Endothelial cell (in vitro differentiated cells): Measurements from ENCODE around the gene UBE2I. TPM values are rescaled to one million over a fixed set of nuclear protein-coding genes. Genes with fewer than 3 reads are reported as not detected.

Source experiments
- DNase-seq: peaks from one replicate; pipeline ENCODE4 v3.0.0; 2021; ENCODE audit warnings: low spot score
- H3K27ac Mint-ChIP-seq: one replicate; pipeline ENCODE4 v1.8.0; 2021; ENCODE audit warnings: mixed read lengths, inconsistent platforms; ENCODE audit not compliant: unreplicated experiment
- H3K27me3 Mint-ChIP-seq: one replicate; pipeline ENCODE4 v1.8.0; 2021; ENCODE audit warnings: mild to moderate bottlenecking, moderate library complexity, mixed read lengths, inconsistent platforms; ENCODE audit not compliant: unreplicated experiment
- H3K36me3 Mint-ChIP-seq: one replicate; pipeline ENCODE4 v1.8.0; 2021; ENCODE audit warnings: mild to moderate bottlenecking, low read depth, mixed read lengths, inconsistent platforms; ENCODE audit not compliant: unreplicated experiment
- H3K4me1 Mint-ChIP-seq: one replicate; pipeline ENCODE4 v1.8.0; 2021; ENCODE audit warnings: mild to moderate bottlenecking, mixed read lengths, inconsistent platforms; ENCODE audit not compliant: unreplicated experiment
- H3K4me3 Mint-ChIP-seq: one replicate; pipeline ENCODE4 v1.8.0; 2021; ENCODE audit warnings: mild to moderate bottlenecking, mixed read lengths, inconsistent platforms; ENCODE audit not compliant: unreplicated experiment
- H3K9me3 Mint-ChIP-seq: one replicate; pipeline ENCODE4 v1.8.0; 2021; ENCODE audit warnings: mixed read lengths, inconsistent platforms; ENCODE audit not compliant: unreplicated experiment
- total RNA-seq: library from RNA; stranded (reverse); fragmentation: NEBNext Ultra II Directional; extraction: Animal tissue kit (Norgen Biotek cat#: 25700); gene quantifications from one replicate; pipeline ENCODE4 v1.2.1, GENCODE V29; 2021; ENCODE audit not compliant: unreplicated experiment
- TF ChIP-seq, protein P1 (sequence below): fragments of 200-600 bp; sonication (generic); IDR thresholded peaks from one replicate; pipeline ENCODE4 v1.5.0; 2021; ENCODE audit warnings: antibody characterized with exemption; ENCODE audit not compliant: unreplicated experiment

The UBE2I gene
- total RNA-seq, 1 donor from 2014 or later: 167 TPM

DNA sequence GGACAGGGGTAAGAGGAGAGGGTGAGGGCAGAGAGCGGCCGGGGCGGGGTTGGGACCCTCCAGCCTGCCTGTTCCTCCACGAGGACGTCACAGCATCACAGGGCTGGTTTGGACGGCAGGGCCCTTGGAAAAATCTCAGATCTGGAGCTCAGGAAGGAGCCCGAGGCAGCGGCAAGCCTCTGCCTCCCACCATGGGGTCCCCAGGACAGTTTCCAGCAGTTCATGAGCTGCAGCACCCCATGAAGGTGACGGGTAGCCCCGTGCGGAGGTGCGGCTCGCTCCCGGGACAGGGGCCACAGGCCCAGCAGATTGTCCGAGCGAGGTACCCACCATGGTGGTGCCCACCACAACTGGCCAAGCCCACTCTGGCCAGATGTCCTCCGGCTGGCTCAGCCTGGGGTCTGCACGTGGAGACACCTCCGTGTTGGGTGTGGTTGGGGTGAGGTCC lies 32.3 kb upstream of the UBE2I start:
- Mint-ChIP-seq H3K4me3 (no peak overlapping the region), H3K27ac (no peak overlapping the region), H3K4me1 (no peaks in the 10 kb centered on the region), H3K36me3 (peaks cover 8% of the 10 kb centered on the region), H3K27me3 (peaks cover 11% of the 10 kb centered on the region), H3K9me3 (no peaks in the 10 kb centered on the region)
- no peak for DNase-seq
- TF ChIP-seq, protein P1, sequence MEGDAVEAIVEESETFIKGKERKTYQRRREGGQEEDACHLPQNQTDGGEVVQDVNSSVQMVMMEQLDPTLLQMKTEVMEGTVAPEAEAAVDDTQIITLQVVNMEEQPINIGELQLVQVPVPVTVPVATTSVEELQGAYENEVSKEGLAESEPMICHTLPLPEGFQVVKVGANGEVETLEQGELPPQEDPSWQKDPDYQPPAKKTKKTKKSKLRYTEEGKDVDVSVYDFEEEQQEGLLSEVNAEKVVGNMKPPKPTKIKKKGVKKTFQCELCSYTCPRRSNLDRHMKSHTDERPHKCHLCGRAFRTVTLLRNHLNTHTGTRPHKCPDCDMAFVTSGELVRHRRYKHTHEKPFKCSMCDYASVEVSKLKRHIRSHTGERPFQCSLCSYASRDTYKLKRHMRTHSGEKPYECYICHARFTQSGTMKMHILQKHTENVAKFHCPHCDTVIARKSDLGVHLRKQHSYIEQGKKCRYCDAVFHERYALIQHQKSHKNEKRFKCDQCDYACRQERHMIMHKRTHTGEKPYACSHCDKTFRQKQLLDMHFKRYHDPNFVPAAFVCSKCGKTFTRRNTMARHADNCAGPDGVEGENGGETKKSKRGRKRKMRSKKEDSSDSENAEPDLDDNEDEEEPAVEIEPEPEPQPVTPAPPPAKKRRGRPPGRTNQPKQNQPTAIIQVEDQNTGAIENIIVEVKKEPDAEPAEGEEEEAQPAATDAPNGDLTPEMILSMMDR: no peak

DNA sequence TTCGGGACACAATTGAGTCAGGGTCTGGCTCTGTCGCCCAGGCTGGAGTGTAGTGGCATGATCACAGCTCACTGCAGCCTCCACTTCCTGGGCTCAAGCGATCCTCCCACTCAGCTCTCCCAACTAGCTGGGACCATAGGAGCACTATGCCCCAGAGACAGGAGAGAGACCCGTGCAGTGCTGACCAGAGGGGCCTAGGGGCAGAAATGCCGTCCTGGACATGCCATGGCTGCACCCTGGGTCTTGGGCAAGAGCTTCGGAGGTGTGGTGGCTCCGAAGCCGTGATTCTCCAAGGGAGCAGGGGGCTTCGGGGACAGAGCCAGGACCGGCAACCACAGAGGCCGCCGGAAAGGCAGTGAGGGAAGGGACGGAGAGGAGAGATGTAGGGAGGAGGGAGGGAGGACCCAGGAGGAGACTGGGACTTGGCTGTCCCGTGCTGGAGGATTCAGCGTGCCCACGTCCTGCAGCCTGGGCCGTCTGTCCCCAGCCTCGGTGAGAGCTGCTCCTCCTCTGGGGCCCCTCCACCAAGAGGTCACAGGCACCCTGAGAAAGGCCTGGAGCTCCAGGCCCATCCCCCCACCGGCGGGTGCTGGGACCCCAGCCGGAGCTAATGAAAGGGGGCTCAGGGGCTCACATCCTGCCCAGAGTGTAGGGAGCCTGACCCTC lies 31.7 kb upstream of the UBE2I start:
- Mint-ChIP-seq H3K9me3 (no peaks in the 10 kb centered on the region), H3K36me3 (peaks cover 7% of the 10 kb centered on the region), H3K27me3 (peaks cover 10% of the 10 kb centered on the region), H3K4me3 (no peak overlapping the region), H3K4me1 (no peaks in the 10 kb centered on the region), H3K27ac (no peak overlapping the region)
- TF ChIP-seq, protein P1: no peak
- DNase-seq: no peak

DNA sequence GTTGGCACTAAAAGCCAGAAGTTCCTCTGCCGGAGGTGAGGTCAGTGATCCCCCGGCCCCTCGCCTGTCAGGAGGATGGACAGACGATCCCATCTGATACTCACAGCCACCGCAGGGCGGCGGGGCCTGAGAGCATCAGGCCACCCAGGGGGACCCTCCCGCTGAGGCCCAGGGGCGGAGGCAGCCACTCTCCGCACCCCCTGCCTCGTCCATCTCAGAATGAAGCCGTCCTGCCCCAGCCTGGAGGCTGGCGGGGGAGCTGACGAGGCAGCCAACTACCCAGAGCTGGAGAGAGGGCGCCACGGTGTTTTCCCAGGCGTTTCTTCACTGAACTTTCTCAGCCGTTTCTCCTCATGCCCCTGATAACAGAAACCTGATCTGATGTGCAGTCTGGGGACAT lies 31.0 kb upstream of the UBE2I start:
- TF ChIP-seq, protein P1: no peak
- DNase-seq: no peak
- Mint-ChIP-seq H3K4me3 (no peak overlapping the region), H3K36me3 (peaks cover 4% of the 10 kb centered on the region), H3K9me3 (no peaks in the 10 kb centered on the region), H3K4me1 (peaks cover 4% of the 10 kb centered on the region), H3K27ac (no peak overlapping the region), H3K27me3 (peaks cover 7% of the 10 kb centered on the region)

DNA sequence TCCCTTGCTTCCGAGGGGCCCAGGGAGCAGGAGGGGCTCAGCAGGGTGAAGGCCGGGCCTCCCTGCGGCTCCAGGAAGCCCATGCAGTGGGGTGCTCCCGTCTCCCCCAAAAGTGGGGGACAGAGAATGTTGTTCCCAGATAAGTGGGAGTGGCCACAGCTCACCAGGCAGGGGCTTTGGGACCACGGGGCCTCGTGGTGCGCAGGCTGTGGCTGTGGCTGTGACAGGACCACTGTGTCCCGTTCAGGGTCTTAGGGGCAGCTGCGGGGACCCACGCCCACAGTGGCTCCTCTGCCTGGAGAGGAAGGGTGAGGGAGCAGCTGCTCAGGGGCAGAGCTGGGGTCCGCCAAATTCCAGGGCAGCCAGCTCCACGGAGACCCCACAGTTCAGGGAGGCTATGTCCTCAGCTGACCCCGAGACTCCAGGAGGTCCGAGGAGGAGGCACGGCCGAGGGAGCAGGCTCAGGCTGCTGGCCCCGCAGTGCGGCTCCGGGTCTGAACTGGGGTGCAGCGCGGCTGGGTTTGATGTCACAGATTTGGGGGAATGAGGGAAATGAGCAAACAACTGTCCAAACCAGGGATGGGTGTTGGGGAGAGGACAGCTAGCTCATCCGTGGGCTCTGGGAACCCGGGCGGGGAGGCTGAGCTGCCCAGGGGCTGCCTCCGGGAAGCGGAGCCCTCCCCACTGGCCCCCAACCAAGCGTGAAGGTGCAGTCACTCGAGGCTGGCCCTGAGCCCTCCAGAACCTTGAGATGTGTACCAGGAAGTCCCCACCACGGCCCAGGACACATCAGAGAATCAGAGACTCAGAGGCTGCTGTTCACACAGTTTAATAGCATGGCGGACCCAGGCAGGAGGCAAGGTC lies 30.1 kb upstream of the UBE2I start:
- H3K4me1 Mint-ChIP-seq: peaks cover 7% of the 10 kb centered on the region
- H3K4me3 Mint-ChIP-seq: no peak overlapping the region
- TF ChIP-seq, protein P1: no peak
- peaks cover 4% of the 10 kb centered on the region for H3K36me3 Mint-ChIP-seq
- DNase-seq: no peak
- no peak overlapping the region for H3K27ac Mint-ChIP-seq
- H3K9me3 Mint-ChIP-seq: no peaks in the 10 kb centered on the region
- peaks cover 8% of the 10 kb centered on the region for H3K27me3 Mint-ChIP-seq
